GM12878 (cell line): ENCODE results near the gene RREB1. TPM values are rescaled to one million over a fixed set of nuclear protein-coding genes. Genes with fewer than 3 reads are reported as not detected.

Experiments
- ATAC-seq: fragments of 200-7000 bp; cut with Tn5 transposase; 3 replicates; pipeline ENCODE4 v1.9.1; 2020; ENCODE audit warnings: mild to moderate bottlenecking, moderate library complexity
- BruUV-seq: library from RNA; stranded (reverse); fragments of 400-500 nt; replicated peaks from 2 replicates; lab custom pipeline; 2021; lab: Mats Ljungman, UMichigan
- CTCF ChIA-PET: fragments of 300-600 bp; sonication (Branson Sonifier 250); formaldehyde crosslinking; extraction: SDS; loops from one replicate; lab custom pipeline; 2021; ENCODE audit warnings: inconsistent platforms; lab: Yijun Ruan, JAX
- POLR2A ChIA-PET: fragments of 350-600 bp; formaldehyde crosslinking; extraction: SDS; loops from one replicate; lab custom pipeline; 2021; ENCODE audit warnings: inconsistent platforms; lab: Charles Lee
- RAD21 ChIA-PET: fragments of 300-600 bp; sonication (Branson Sonifier 250); formaldehyde crosslinking; loops from one replicate; lab custom pipeline; 2023; ENCODE audit warnings: antibody characterized with exemption; ENCODE audit not compliant: unreplicated experiment; lab: Charles Lee
- SMC1A ChIA-PET: fragments of 300-600 bp; sonication (Branson Sonifier 250); formaldehyde crosslinking; loops from one replicate; lab custom pipeline; 2023; ENCODE audit not compliant: unreplicated experiment, uncharacterized antibody; lab: Charles Lee
- DNase-seq: peaks from one replicate; pipeline ENCODE4 v3.0.0-alpha.2; 2011; ENCODE audit warnings: low read depth, low spot score
- FAIRE-seq: peaks from 3 replicates; lab custom pipeline; 2011; peaks lifted over from hg19 to GRCh38; lab: Jason Lieb, UNC
- H2AFZ ChIP-seq: 2 replicates; pipeline ENCODE4 v1.6.0; 2011; ENCODE audit warnings: low read depth, low read length, control low read depth; ENCODE audit not compliant: control insufficient read depth
- H3K27ac ChIP-seq: 2 replicates; pipeline ENCODE4 v1.5.1; 2011; ENCODE audit warnings: control low read depth; ENCODE audit not compliant: control insufficient read depth, insufficient read depth
- H3K27me3 ChIP-seq, 2 experiments: replicated peaks in 1 of 2; 2 replicates each; pipeline versions ENCODE4 v1.6.0 to v1.6.1; 2011; ENCODE audit warnings: low read length in 1 of 2; ENCODE audit not compliant: control insufficient read depth in 2 of 2, insufficient read depth in 2 of 2
- H3K36me3 ChIP-seq, 2 experiments: 2 replicates each; pipeline ENCODE4 v1.5.1; 2011; ENCODE audit warnings: low read length in 1 of 2; ENCODE audit not compliant: control insufficient read depth in 2 of 2, insufficient read depth in 2 of 2
- H3K4me1 ChIP-seq: 2 replicates; pipeline ENCODE4 v1.6.1; 2011; ENCODE audit warnings: mild to moderate bottlenecking, low read length, moderate library complexity, mixed read lengths; ENCODE audit not compliant: control insufficient read depth, insufficient read depth
- H3K4me2 ChIP-seq: 2 replicates; pipeline ENCODE4 v1.6.0; 2011; ENCODE audit warnings: control low read depth; ENCODE audit not compliant: control insufficient read depth, insufficient read depth
- H3K4me3 ChIP-seq: fragments of 200-600 bp; sonication (generic); 2 replicates; pipeline ENCODE4 v1.5.1; 2016
- H3K79me2 ChIP-seq: 2 replicates; pipeline ENCODE4 v1.6.0; 2011; ENCODE audit warnings: low read length; ENCODE audit not compliant: control insufficient read depth, insufficient read depth
- H3K9ac ChIP-seq: 2 replicates; pipeline ENCODE4 v1.8.0; 2011; ENCODE audit warnings: low read length, control low read depth, mixed read lengths; ENCODE audit not compliant: control insufficient read depth, insufficient read depth
- H3K9me3 ChIP-seq: replicated peaks from 3 replicates; pipeline ENCODE4 v1.5.1; 2011; ENCODE audit warnings: mild to moderate bottlenecking, low read length; ENCODE audit not compliant: control insufficient read depth, insufficient read depth
- H4K20me1 ChIP-seq: 2 replicates; pipeline ENCODE4 v1.6.0; 2011; ENCODE audit not compliant: control insufficient read depth, insufficient read depth
- CEBPB ChIP-seq, 2 experiments: fragments of 150-350 bp in 1 of 2; IDR thresholded peaks; 2 replicates each; pipeline ENCODE4 v1.6.1; 2012 to 2014; ENCODE audit warnings: low read depth in 2 of 2, low read length in 2 of 2, borderline replicate concordance in 1 of 2, inconsistent platforms in 1 of 2
- CREM ChIP-seq: IDR thresholded peaks from 2 replicates; pipeline ENCODE4 v1.6.1; 2014; ENCODE audit warnings: antibody characterized with exemption, low read depth
- MEF2A ChIP-seq: IDR thresholded peaks from 2 replicates; pipeline ENCODE4 v1.6.1; 2011; ENCODE audit warnings: low read depth, mild to moderate bottlenecking, low read length, moderate library complexity; ENCODE audit not compliant: insufficient read depth
- SUPT20H ChIP-seq: IDR thresholded peaks from 2 replicates; pipeline ENCODE4 v1.6.1; 2011; ENCODE audit warnings: low read depth, mild to moderate bottlenecking, low read length, moderate library complexity, borderline replicate concordance; ENCODE audit not compliant: control insufficient read depth
- WGBS: methylation state at CpG from one replicate; pipeline ENCODE4 v1.1.6; 2016; ENCODE audit warnings: low lambda C conversion rate; ENCODE audit not compliant: insufficient replicate concordance, insufficient coverage; ENCODE audit errors: missing lambda C conversion rate; 5-methylcytosine and 5-hydroxymethylcytosine counted together
- in situ Hi-C: fragments of 300-500 bp; cut with MboI; formaldehyde crosslinking; loops from 9 replicates; pipeline ENCODE4 v1.14.3; 2018; ENCODE audit warnings: mixed read lengths
- intact Hi-C: fragments of 100-400 bp; cut with micrococcal nuclease; formaldehyde crosslinking; loops from one replicate; pipeline ENCODE4 v1.14.2; 2022; ENCODE audit not compliant: unreplicated experiment
- polyA plus RNA-seq, 11 experiments: library from polyadenylated mRNA; depleted of rRNA in 4 of 11; unstranded in 6 of 11; stranded (reverse) in 5 of 11; fragments of >200 nt; fragmentation: Nextera tagmentation in 4 of 11; fragmentation: Illumina TruSeq in 1 of 11; extraction: Ambion mirVana in 4 of 11; extraction: Trizol in 1 of 11; gene quantifications; 1 replicate in 1 of 11; 2 replicates in 10 of 11; pipeline versions ENCODE4 v1.2.1 to v1.2.3, GENCODE V29; 2011 to 2016; ENCODE audit warnings: inconsistent platforms in 2 of 11, missing spikeins in 2 of 11, low read depth in 1 of 11
- total RNA-seq, 4 experiments: library from RNA; depleted of rRNA in 3 of 4; stranded (reverse); fragments of >200 nt in 3 of 4; fragmentation: Illumina TruSeq in 1 of 4; extraction: Trizol in 1 of 4; gene quantifications; 2 replicates each; pipeline versions ENCODE4 v1.2.1 to v1.2.3, GENCODE V29; 2013 to 2021

RREB1 gene
- total and polyA plus RNA-seq, 10 of the 15 experiments (the other 5 are each of a cell fraction or from before 2014, with no cell fraction given), result 1.9 to 30.3 (median 8.6) TPM

DNA sequence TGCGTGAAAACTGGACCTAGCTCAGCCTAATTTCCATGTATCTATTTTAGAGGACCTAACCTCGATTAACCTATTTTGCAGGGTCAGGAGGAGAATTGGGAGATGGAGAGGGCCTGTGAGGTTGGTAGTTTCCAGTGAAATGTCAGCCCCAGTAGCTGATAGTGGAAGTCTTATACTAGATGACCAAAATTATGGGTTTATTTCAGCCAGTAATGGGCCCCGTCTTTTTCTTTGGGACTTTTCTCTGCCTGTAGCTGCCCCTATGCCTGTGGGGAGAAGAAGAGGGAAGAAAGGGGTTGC is 37.8 kb downstream of the RREB1 start:
- 59% methylated on average over 3 of the region's 3 CpGs for WGBS
- no peak for ATAC-seq
- RAD21 ChIA-PET, result interaction anchor here (0.6 to 5.8 kb wide), 12 partner anchors 9 to 347 kb away, joined by 3 to 49 read pairs (median 4); no protein-coding TSS in a partner anchor
- POLR2A ChIA-PET, result interaction anchor here (2.8 to 2.9 kb wide), 2 partner anchors 10 kb away, joined by 13 to 20 read pairs; no protein-coding TSS in a partner anchor
- Histone ChIP-seq H3K27me3 (no peaks in the 10 kb centered on the region), H3K79me2 (peaks cover 97% of the 10 kb centered on the region), H3K4me2 (peak overlapping the region; percentile 99), H3K9me3 (no peaks in the 10 kb centered on the region), H3K4me3 (peak overlapping the region; percentile 63; the same call in 1 of the 2 replicates), H4K20me1 (no peaks in the 10 kb centered on the region; the same call in 1 of the 2 replicates), H3K27ac (peak overlapping the region; percentile 96), H3K36me3 (peaks cover 0 to 2% of the 10 kb centered on the region in 2 experiments; a peak in 2 of 4 replicates), H2AFZ (no peak overlapping the region), H3K4me1 (peaks cover 62% of the 10 kb centered on the region), H3K9ac (peak overlapping the region; percentile 77)
- no TSS peak for BruUV-seq
- SMC1A ChIA-PET, result interaction anchor here (1.1 to 14.1 kb wide), 13 partner anchors 8 to 462 kb away, joined by 3 to 256 read pairs (median 5); no protein-coding TSS in a partner anchor
- intact Hi-C loops, result no loop called here
- no peak for DNase-seq
- in situ Hi-C loops, result no loop called here
- FAIRE-seq, result no peak
- CTCF ChIA-PET, result interaction anchor here (1.0 to 2.7 kb wide), 4 partner anchors 10 to 58 kb away, joined by 3 to 14 read pairs (median 5); no protein-coding TSS in a partner anchor
- TF ChIP-seq MEF2A (no peak), CREM (0 out of 2 replicates have a peak, but pooled peaks have one; percentile 0), SUPT20H (no peak), CEBPB (IDR thresholded peaks at IDR 0.05; ENCODE audit: borderline replicate concordance in 1 of 2, low read depth in 2 of 2, low read length in 2 of 2) (no peak)
